WERI-Rb-1 (cell line): ENCODE data around the gene ADPRHL1.

Source experiments
- DNase-seq: peaks from one replicate; pipeline ENCODE4 v3.0.0-alpha.2; 2020
- H3K27ac ChIP-seq: fragments of 250-450 bp; sonication (Bioruptor Pico); 2 replicates; pipeline ENCODE4 v1.5.1; 2020; ENCODE audit warnings: mild to moderate bottlenecking, moderate library complexity
- H3K27me3 ChIP-seq: fragments of 250-450 bp; sonication (Bioruptor Pico); 2 replicates; pipeline ENCODE4 v1.5.1; 2021; ENCODE audit warnings: mild to moderate bottlenecking, low read depth, moderate library complexity; ENCODE audit not compliant: insufficient read depth, severe bottlenecking
- H3K36me3 ChIP-seq: fragments of 250-450 bp; sonication (Bioruptor Pico); 2 replicates; pipeline ENCODE4 v1.5.1; 2020; ENCODE audit warnings: mild to moderate bottlenecking, moderate library complexity
- H3K4me3 ChIP-seq: 2 replicates; pipeline ENCODE4 v1.5.1; 2011; ENCODE audit warnings: low read depth, mild to moderate bottlenecking, control low read depth, low read length
- H3K9me3 ChIP-seq: fragments of 250-450 bp; sonication (Bioruptor Pico); 2 replicates; pipeline ENCODE4 v1.5.1; 2021; ENCODE audit warnings: mild to moderate bottlenecking, moderate library complexity; ENCODE audit not compliant: severe bottlenecking
- CTCF ChIP-seq: IDR thresholded peaks from 2 replicates; pipeline ENCODE4 v1.5.1; 2011; ENCODE audit warnings: low read depth, mild to moderate bottlenecking, control low read depth, inconsistent platforms, low read length

The ADPRHL1 gene

GRCh38 chr13:113413898-113414282 is 39.4 kb downstream of the ADPRHL1 start:
- Histone ChIP-seq H3K27me3 (no peaks in the 10 kb centered on the region), H3K9me3 (peaks cover 8% of the 10 kb centered on the region), H3K4me3 (no peak overlapping the region), H3K36me3 (no peaks in the 10 kb centered on the region), H3K27ac (no peak overlapping the region)
- DNase-seq: no peak
- TF ChIP-seq CTCF: no peak

GRCh38 chr13:113413178-113413897 is 40.0 kb downstream of the ADPRHL1 start:
- Histone ChIP-seq H3K36me3 (no peaks in the 10 kb centered on the region), H3K27ac (no peak overlapping the region), H3K4me3 (no peak overlapping the region), H3K27me3 (no peaks in the 10 kb centered on the region), H3K9me3 (peaks cover 8% of the 10 kb centered on the region)
- DNase-seq: no peak
- no peak for TF ChIP-seq CTCF

- no peak for DNase-seq
- no peak overlapping the region for H3K4me3 ChIP-seq
- peaks cover 8% of the 10 kb centered on the region for H3K9me3 ChIP-seq
- H3K36me3 ChIP-seq: no peaks in the 10 kb centered on the region
- no peak for TF ChIP-seq CTCF
- H3K27me3 ChIP-seq: no peaks in the 10 kb centered on the region
- H3K27ac ChIP-seq: no peak overlapping the region
Observed at GRCh38 chr13:113412440-113412839, 40.8 kb downstream of the ADPRHL1 start.

GRCh38 chr13:113411216-113412023 is 41.9 kb downstream of the ADPRHL1 start:
- H3K9me3 ChIP-seq: peaks cover 8% of the 10 kb centered on the region
- peak; percentile 80 for DNase-seq
- H3K4me3 ChIP-seq: no peak overlapping the region
- H3K27me3 ChIP-seq: no peaks in the 10 kb centered on the region
- H3K27ac ChIP-seq: peak overlapping the region; percentile 73
- H3K36me3 ChIP-seq: no peaks in the 10 kb centered on the region
- no peak for TF ChIP-seq CTCF

- Histone ChIP-seq H3K4me3 (no peak overlapping the region; the same call in 1 of the 2 replicates), H3K27me3 (no peaks in the 10 kb centered on the region), H3K27ac (peak overlapping the region; percentile 73), H3K36me3 (no peaks in the 10 kb centered on the region), H3K9me3 (peaks cover 8% of the 10 kb centered on the region)
- TF ChIP-seq CTCF: no peak
- peak; percentile 82 for DNase-seq
Observed at GRCh38 chr13:113410472-113411201, 42.7 kb downstream of the ADPRHL1 start.
